Measurements from ENCODE around the gene FAM107B.
A peak's percentile ranks its signal among the peaks of the same experiment; 100 is the strongest.

FAM107B gene

DNA sequence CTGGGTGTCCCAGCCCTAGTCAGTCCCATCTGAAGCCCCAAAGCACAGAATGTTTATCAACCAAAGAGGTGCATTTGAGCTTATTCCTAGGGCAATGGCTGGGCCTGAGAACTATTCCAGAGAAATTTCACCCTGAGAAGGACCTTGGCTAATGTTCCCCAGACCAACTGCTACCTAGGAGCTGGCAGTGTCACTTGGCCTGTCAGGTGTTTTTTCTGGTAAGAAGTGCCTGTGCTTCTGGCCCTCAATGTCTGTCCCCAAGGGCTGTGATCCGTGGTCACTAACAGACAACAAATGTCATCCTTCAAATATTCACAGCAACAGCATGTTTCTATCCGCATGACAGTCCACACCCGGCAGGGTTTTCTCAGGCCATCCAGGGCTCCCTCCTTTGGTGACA is 234.6 kb downstream of the FAM107B start:
- no peak for TF ChIP-seq ZFP3 (CRISPR knock-in tag; IDR thresholded peaks at IDR 0.05)
- ATAC-seq, result no peak

DNA sequence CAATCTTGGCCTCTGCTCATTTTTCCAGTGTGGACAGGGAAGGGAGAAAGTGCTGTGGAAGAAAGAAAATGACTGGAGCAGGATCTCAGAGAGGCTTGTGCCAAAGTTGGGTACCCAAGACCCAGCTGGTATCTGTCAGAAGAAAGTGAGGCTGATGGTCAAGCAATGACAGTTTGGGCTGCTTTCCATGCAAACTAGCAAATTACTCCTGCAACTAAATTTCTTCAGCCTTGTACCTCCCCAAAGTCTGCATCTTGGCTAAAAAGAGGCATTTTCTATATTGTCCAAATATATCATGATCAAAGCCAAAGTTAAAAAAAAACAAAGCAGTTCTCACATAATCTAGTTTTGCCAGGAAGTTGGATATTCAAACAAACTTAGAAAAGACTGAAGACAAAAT is 235.5 kb downstream of the FAM107B start:
- no peak for ATAC-seq
- TF ChIP-seq ESRRG (CRISPR knock-in tag; IDR thresholded peaks at IDR 0.05) (no peak), ZNF565 (CRISPR knock-in tag; conservative IDR thresholded peaks at IDR 0.05; ENCODE audit: low read depth) (no peak), RARB (CRISPR knock-in tag; IDR thresholded peaks at IDR 0.05) (no peak), BACH2 (CRISPR knock-in tag; IDR thresholded peaks at IDR 0.05; ENCODE audit: borderline replicate concordance) (no peak), CSDC2 (CRISPR knock-in tag; IDR thresholded peaks at IDR 0.05) (no peak), OSR1 (CRISPR knock-in tag; IDR thresholded peaks at IDR 0.05) (no peak), CSRNP3 (CRISPR knock-in tag; IDR thresholded peaks at IDR 0.05) (no peak), ARNTL (CRISPR knock-in tag; IDR thresholded peaks at IDR 0.05; ENCODE audit: borderline replicate concordance, low read depth) (no peak), ZFP3 (CRISPR knock-in tag; IDR thresholded peaks at IDR 0.05) (no peak), ZC3H10 (CRISPR knock-in tag; IDR thresholded peaks at IDR 0.05) (no peak), SNAI2 (CRISPR knock-in tag; IDR thresholded peaks at IDR 0.05) (no peak), ZFP30 (CRISPR knock-in tag; IDR thresholded peaks at IDR 0.05) (no peak), TOX (CRISPR knock-in tag; IDR thresholded peaks at IDR 0.05; ENCODE audit: borderline replicate concordance) (no peak), GLIS3 (CRISPR knock-in tag; IDR thresholded peaks at IDR 0.05) (no peak), ISL1 (CRISPR knock-in tag; IDR thresholded peaks at IDR 0.05) (no peak), TCF4 (CRISPR knock-in tag; IDR thresholded peaks at IDR 0.05; ENCODE audit: borderline replicate concordance) (no peak), ZNF70 (CRISPR knock-in tag; IDR thresholded peaks at IDR 0.05) (no peak)
- TF ChIP-seq, protein P1, sequence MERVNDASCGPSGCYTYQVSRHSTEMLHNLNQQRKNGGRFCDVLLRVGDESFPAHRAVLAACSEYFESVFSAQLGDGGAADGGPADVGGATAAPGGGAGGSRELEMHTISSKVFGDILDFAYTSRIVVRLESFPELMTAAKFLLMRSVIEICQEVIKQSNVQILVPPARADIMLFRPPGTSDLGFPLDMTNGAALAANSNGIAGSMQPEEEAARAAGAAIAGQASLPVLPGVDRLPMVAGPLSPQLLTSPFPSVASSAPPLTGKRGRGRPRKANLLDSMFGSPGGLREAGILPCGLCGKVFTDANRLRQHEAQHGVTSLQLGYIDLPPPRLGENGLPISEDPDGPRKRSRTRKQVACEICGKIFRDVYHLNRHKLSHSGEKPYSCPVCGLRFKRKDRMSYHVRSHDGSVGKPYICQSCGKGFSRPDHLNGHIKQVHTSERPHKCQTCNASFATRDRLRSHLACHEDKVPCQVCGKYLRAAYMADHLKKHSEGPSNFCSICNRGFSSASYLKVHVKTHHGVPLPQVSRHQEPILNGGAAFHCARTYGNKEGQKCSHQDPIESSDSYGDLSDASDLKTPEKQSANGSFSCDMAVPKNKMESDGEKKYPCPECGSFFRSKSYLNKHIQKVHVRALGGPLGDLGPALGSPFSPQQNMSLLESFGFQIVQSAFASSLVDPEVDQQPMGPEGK (CRISPR knock-in tag; IDR thresholded peaks at IDR 0.05; ENCODE audit: borderline replicate concordance), result no peak
- TF ChIP-seq, protein P2, sequence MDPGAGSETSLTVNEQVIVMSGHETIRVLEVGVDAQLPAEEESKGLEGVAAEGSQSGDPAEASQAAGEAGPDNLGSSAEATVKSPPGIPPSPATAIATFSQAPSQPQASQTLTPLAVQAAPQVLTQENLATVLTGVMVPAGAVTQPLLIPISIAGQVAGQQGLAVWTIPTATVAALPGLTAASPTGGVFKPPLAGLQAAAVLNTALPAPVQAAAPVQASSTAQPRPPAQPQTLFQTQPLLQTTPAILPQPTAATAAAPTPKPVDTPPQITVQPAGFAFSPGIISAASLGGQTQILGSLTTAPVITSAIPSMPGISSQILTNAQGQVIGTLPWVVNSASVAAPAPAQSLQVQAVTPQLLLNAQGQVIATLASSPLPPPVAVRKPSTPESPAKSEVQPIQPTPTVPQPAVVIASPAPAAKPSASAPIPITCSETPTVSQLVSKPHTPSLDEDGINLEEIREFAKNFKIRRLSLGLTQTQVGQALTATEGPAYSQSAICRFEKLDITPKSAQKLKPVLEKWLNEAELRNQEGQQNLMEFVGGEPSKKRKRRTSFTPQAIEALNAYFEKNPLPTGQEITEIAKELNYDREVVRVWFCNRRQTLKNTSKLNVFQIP (CRISPR knock-in tag; IDR thresholded peaks at IDR 0.05; ENCODE audit: borderline replicate concordance, low read depth), result no peak
- TF ChIP-seq, protein P3, sequence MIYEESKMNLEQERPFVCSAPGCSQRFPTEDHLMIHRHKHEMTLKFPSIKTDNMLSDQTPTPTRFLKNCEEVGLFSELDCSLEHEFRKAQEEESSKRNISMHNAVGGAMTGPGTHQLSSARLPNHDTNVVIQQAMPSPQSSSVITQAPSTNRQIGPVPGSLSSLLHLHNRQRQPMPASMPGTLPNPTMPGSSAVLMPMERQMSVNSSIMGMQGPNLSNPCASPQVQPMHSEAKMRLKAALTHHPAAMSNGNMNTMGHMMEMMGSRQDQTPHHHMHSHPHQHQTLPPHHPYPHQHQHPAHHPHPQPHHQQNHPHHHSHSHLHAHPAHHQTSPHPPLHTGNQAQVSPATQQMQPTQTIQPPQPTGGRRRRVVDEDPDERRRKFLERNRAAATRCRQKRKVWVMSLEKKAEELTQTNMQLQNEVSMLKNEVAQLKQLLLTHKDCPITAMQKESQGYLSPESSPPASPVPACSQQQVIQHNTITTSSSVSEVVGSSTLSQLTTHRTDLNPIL (CRISPR knock-in tag; IDR thresholded peaks at IDR 0.05; ENCODE audit: low read depth), result no peak

DNA sequence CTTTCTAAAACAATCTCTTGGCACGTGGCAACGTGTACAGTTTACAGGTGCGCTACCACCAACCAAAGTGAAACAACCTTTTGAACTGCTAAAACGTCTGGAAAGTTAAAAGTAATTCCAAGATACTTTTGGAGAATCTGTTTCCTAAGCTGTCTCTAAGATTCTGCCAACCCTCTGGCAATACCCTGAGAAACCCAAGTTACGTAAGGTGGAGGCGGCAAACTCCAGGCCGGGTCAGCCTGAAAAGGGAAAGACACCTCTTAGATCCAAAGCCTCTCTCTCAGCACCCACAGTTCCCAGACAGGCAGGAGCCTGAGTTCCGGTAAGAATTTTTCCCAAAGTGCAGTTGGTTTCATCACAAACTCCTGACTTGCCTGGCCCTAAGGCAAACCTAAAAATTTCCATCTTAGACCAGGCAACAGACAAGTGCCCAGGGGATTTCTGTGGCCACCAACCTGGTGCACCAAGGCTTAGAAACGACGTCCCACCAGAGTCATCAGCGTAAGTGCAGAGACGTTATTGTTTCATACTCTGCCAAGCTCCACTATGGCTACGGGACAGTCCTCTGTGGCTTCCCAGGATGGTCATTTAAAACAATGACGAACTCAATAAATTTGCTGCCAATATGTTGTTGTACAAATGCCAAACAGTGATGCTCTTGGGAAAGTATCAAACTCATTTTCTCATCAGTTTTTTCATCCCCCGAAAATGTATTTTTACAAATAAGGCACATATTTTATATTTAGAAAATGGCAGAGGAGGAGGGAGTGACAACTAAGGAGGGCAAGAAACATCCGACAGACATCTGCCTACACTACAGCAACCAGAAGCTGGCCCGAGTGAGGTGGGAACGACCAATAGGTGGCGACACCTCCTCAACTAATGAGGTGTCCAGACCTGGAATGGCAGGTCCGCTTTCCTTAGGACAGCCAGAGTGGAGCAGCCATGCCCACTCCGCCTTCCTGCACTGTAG is 238.2 kb downstream of the FAM107B start:
- ATAC-seq, result peak; percentile 97
- TF ChIP-seq, protein P1 (CRISPR knock-in tag; IDR thresholded peaks at IDR 0.05; ENCODE audit: borderline replicate concordance), result no peak
- TF ChIP-seq ZC3H10 (CRISPR knock-in tag; IDR thresholded peaks at IDR 0.05) (no peak), GLIS3 (CRISPR knock-in tag; IDR thresholded peaks at IDR 0.05) (no peak), TOX (CRISPR knock-in tag; IDR thresholded peaks at IDR 0.05; ENCODE audit: borderline replicate concordance) (no peak), ARNTL (CRISPR knock-in tag; IDR thresholded peaks at IDR 0.05; ENCODE audit: borderline replicate concordance, low read depth) (no peak), TSHZ2 (CRISPR knock-in tag; IDR thresholded peaks at IDR 0.05) (no peak), ZFP30 (CRISPR knock-in tag; IDR thresholded peaks at IDR 0.05) (no peak), ISL1 (CRISPR knock-in tag; IDR thresholded peaks at IDR 0.05) (no peak), RARB (CRISPR knock-in tag; IDR thresholded peaks at IDR 0.05) (no peak), ZNF8 (CRISPR knock-in tag; IDR thresholded peaks at IDR 0.05) (no peak), ESRRG (CRISPR knock-in tag; IDR thresholded peaks at IDR 0.05) (no peak), SNAI2 (CRISPR knock-in tag; IDR thresholded peaks at IDR 0.05) (no peak), OSR1 (CRISPR knock-in tag; IDR thresholded peaks at IDR 0.05) (no peak)

All from SK-N-SH treated with all-trans-retinoic acid at 6 μM for 48 hours (cell line).